NB4 (cell line): ENCODE results near the gene PKM.

ENCODE experiments used
- DNase-seq: peaks from one replicate; pipeline ENCODE4 v3.0.0; 2010; ENCODE audit warnings: low read depth
- H3K4me3 ChIP-seq: one replicate; pipeline ENCODE4 v1.5.1; 2011; ENCODE audit warnings: mild to moderate bottlenecking, low read depth, low read length, moderate library complexity
- MYC ChIP-seq: IDR thresholded peaks from 2 replicates; pipeline ENCODE4 v1.6.1; 2011; ENCODE audit warnings: low read depth, low read length
- POLR2A ChIP-seq: IDR thresholded peaks from 2 replicates; pipeline ENCODE4 v1.6.1; 2011; ENCODE audit warnings: mild to moderate bottlenecking; ENCODE audit not compliant: insufficient read length; ENCODE audit errors: extremely low read depth
- TF ChIP-seq, protein P1 (sequence below): IDR thresholded peaks from one replicate; pipeline ENCODE4 v1.5.1; 2012; ENCODE audit warnings: low read depth, low read length
- TF ChIP-seq, protein P2 (sequence below): IDR thresholded peaks from 2 replicates; pipeline ENCODE4 v1.6.1; 2011; ENCODE audit warnings: low read depth, low read length

Gene PKM

DNA sequence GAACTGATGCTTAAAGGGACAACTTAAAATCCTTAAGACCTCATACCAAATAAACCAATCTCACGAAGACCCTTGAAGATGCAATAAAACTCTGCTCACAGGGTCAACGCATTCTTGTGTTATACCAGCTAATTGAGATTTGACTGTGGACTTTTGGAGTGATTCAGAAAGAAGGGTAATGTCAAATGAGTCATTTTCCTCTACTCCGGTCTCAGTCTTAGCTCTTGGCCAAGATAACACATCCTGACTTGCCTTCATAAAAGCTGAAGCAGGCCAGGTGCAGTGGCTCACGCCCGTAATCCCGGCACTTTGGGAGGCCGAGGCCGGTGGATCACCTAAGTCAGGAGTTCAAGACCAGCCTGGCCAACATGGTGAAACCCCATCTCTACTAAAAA is 3.8 kb downstream of the PKM start:
- peak; percentile 65 for DNase-seq
- peak overlapping the region; percentile 66 for H3K4me3 ChIP-seq
- TF ChIP-seq, protein P1, sequence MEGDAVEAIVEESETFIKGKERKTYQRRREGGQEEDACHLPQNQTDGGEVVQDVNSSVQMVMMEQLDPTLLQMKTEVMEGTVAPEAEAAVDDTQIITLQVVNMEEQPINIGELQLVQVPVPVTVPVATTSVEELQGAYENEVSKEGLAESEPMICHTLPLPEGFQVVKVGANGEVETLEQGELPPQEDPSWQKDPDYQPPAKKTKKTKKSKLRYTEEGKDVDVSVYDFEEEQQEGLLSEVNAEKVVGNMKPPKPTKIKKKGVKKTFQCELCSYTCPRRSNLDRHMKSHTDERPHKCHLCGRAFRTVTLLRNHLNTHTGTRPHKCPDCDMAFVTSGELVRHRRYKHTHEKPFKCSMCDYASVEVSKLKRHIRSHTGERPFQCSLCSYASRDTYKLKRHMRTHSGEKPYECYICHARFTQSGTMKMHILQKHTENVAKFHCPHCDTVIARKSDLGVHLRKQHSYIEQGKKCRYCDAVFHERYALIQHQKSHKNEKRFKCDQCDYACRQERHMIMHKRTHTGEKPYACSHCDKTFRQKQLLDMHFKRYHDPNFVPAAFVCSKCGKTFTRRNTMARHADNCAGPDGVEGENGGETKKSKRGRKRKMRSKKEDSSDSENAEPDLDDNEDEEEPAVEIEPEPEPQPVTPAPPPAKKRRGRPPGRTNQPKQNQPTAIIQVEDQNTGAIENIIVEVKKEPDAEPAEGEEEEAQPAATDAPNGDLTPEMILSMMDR: no peak
- TF ChIP-seq POLR2A (no peak), MYC (no peak)
- TF ChIP-seq, protein P2, sequence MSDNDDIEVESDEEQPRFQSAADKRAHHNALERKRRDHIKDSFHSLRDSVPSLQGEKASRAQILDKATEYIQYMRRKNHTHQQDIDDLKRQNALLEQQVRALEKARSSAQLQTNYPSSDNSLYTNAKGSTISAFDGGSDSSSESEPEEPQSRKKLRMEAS: no peak

DNA sequence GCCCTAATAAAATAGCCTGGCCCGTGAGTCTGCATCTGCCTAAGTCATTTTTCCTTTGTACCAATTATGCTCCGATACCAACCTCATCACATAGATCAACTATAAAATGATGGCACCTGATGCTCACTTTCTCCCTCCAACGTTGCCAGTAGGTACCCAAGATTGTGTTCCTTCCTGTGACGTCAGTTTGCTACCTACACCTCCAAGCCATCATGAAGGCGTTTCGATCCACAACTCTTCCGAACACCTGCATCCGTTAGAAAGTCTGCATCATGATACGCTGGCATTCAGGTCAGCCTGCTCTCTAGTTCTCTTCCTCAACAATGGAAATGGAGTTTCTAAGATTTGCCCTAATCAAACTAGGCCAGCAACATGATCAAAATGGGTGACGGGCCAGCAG is 7.7 kb downstream of the PKM start:
- no peak for DNase-seq
- H3K4me3 ChIP-seq: no peak overlapping the region
- TF ChIP-seq MYC: no peak
- TF ChIP-seq, protein P1: no peak
- TF ChIP-seq, protein P2: no peak
- no peak for TF ChIP-seq POLR2A

DNA sequence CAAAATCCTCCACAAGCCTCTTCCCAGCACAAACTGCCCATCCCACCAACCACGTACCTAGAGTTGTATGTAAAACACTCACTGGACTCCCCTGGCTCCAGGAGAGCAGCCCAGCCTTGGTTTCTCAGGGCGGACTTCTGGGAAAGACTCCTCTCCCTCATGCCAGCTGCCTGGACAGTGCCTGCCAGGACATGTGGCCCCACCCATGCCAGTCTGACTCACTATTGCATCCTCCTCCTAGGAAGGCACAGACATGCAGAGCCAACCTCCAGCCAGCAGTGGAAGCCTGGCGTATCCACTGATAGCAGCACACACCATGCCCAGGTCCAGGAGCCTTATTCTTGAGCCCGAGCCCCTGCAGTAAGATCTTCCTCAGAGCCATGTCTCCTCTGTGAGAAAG is 8.6 kb downstream of the PKM start:
- no peak overlapping the region for H3K4me3 ChIP-seq
- TF ChIP-seq, protein P2: no peak
- TF ChIP-seq MYC: no peak
- TF ChIP-seq POLR2A: no peak
- TF ChIP-seq, protein P1: no peak
- DNase-seq: no peak

DNA sequence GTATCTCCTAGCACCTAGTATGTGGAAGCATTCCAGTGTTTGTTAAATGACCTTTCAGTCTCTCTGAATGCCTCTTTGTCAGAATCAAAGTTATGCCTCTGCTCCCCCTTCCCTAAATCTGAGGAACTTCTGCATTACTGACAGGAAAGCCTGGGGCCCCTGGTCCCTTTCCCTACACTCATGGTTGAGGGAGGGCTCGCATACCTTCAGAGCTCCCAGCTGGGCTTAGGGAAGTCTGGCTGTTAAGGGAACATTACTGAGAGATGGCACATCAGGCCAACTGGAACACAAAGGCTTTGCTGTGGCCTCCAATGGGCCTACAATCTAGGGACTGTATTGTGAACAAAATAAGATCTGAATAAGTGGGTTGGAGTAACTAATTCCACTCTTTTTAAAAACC is 10.3 kb downstream of the PKM start:
- H3K4me3 ChIP-seq: no peak overlapping the region
- TF ChIP-seq, protein P2: no peak
- TF ChIP-seq POLR2A: no peak
- no peak for TF ChIP-seq MYC
- TF ChIP-seq, protein P1: no peak
- no peak for DNase-seq

DNA sequence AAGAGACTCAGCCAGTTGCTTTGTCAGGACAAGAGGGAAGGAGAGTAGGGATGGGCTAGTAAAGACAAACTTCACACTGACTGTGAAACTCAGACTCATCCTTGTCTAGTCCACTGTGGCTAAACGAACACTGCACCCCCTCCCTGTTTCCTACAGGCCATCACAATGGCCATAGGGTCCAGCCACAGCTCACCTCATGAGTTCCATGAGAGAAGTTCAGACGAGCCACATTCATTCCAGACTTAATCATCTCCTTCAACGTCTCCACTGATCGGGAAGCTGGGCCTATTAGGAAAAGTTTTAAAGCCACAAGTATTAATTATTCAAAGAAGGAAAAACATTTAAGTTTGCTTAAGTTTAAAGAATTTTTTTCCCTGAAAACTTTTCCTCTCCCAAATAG is 13.8 kb downstream of the PKM start:
- no peak overlapping the region for H3K4me3 ChIP-seq
- TF ChIP-seq, protein P2: no peak
- DNase-seq: no peak

DNA sequence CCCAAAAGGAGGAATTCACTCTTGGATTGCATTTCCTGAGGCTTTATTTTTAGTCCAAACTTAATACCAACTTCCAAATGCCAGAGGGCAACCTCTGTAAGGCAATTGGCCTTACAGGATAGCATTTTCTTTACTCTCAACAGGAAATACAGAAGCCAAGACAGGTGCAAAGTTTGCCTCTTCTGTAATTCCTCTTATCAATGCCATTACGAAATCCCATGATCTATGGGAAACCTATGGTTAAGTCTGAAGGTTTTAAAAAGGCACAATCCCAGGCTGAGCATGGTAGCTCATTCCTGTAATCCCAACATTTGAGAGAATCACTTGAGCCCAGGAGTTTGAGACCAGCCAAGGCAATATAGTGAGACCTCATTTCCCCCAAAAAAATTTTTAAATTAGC is 14.9 kb downstream of the PKM start:
- no peak for DNase-seq
- no peak for TF ChIP-seq MYC
- TF ChIP-seq, protein P2: no peak
- TF ChIP-seq, protein P1: no peak
- no peak for TF ChIP-seq POLR2A
- no peak overlapping the region for H3K4me3 ChIP-seq
